ENCODE data around the gene SPPL2C.

The SPPL2C gene

DNA sequence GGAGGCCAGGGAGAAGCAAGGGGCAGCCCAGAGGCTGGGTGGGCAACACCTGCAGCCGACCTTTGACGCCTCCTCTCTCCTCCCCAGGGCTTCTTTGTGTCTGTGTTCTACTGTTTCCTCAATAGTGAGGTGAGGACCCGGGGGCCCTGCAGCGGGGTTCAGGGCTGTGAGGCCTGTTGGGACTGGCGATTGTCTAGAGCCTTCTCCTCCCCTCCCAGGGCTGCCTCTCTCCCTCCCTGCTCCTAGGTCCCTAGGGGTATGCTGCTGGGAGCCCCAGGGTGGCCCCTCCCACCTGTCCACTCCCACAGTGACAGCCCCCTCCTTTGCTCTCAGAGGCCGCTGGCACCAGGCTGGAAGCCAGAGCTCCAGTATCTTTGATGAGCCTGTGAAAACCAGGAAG, 10.8 kb upstream of the SPPL2C start:
- no peak for DNase-seq

DNA sequence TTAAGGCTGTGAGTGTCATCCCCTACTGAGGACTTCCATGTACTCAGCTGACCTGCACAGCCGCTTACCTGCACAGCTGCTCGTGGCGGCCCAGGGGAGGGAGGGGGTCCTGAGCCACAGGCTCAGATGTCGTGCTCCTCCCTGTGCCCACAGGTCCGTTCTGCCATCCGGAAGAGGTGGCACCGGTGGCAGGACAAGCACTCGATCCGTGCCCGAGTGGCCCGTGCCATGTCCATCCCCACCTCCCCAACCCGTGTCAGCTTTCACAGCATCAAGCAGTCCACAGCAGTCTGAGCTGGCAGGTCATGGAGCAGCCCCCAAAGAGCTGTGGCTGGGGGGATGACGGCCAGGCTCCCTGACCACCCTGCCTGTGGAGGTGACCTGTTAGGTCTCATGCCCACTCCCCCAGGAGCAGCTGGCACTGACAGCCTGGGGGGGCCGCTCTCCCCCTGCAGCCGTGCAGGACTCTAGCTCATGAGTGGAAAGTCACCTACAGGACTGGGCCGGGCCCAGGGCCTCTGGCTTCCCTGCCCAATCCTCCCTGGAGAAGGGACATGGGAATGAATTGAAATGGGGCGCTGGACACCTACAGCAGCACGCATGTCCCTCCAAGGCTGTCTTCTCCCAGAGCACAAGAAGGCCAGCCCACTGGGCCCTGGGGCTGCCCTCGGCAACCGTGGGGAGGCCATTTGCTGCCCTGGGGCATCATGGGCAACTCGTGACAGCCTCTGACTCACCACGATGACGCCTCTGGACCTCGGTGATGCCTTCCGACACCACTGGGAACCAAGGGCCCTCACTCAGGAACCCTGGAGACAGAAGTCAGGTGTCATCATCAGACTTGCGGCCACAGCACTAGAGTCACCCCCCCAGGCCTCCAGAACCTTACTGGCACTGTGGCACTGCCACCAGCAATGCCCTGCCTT, 9.9 kb upstream of the SPPL2C start:
- no peak for DNase-seq

DNA sequence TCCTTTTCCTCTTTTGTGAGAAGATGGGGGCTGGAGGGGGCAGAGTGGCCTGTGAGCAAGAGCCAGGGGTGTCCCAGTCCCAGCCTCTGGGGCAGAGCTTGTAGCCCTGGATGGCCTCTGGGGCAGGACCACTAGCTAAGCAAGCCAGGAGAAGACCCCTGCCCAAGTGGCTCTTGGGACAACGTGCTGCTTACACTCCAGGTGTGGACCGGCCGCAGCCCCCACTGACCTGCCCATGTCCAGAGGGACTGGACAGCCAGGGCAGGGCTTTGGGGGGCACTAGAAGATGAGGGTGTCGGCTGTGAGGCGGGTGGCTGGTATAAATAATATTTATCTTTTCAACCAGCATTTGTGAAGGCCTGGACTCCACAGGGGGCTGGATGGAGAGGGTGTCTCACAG, 9.2 kb upstream of the SPPL2C start:
- DNase-seq = no peak

DNA sequence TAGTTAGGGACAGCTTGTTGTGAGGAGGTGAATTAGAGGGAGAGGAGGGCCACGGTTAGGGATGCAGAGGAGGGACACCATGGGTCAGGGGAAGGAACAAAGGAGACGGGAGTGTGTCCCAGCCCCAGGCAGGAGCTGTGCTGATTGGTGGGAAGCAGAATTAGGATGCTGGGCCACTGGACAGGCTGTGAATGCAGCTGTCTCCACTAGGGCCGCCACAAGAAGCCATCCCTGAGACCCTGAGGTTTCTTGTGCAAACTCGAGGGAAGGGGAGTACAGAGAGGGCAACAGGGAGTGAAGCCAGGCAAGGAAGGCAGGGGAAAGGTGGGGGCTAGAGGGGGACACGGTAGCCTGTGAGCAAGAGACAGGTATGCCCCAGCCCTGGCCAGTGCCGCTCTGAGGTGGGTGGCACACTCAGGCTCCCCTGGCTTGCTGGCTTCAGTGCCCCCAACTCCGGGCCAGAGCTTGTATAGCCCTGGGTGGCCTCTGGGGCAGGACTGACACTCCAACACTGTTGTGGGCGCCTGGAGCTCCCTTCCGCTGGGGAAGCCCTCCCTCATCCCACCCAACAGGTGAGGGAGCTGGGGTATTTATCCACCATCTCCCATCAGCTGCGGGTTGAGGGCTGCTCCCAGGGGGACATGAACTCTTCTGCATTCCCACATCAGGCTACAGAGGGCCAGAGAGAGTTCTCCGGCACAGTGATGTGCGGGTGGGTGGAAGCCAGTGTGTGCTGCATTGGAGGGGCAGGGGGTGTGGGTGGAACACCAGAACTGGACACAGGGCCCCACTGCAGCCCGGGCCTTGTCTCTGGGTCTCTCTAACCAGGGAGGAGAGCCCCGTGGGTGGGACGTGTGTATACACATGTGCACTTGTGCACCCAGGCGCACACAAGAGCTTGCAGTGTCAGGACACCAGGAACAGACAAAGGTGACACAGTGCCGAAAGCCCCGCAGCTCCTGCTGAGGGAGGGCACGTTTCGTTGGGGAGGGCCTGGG, 8.3 kb upstream of the SPPL2C start:
- DNase-seq = no peak

DNA sequence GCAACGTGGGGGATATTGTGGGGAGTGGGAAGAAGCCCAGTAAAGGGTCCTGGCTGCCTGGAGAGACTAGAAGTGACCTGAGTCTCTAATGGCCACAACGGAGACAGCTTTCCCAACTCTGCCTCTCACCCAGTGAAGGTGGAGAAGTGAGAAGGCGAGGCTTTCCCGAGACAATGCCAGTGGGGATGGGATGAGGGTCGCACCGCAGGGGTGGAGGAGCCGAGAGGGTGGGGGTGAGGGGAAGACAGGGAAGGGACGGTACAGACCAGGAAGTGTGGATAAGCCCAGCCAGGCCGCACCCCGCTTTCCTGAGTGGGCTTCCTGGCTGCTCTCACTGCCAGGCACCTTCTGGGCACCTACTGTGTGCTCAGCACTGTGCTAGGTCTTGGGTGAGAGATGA, 7.5 kb upstream of the SPPL2C start:
- no peak for DNase-seq

DNA sequence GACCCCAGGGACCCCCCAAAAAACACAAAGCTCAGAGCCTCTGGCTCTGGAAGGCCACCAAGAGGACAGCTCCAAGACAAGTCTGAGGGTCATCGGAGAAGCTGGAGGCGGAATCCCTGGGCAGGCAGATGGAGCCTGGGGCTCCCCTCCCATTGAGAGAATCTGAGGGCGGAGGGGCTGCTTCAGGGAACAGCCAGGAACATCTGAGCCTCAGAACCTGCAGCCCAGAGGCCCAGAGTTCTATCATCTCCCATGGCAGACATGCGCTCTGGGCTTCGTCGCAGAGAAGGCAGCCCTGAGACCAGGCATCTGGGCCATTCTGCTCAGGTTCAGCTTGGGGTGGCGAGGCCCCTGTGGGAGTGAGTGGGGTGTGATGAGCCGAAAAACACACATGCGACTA, 7.1 kb upstream of the SPPL2C start:
- no peak for DNase-seq

DNA sequence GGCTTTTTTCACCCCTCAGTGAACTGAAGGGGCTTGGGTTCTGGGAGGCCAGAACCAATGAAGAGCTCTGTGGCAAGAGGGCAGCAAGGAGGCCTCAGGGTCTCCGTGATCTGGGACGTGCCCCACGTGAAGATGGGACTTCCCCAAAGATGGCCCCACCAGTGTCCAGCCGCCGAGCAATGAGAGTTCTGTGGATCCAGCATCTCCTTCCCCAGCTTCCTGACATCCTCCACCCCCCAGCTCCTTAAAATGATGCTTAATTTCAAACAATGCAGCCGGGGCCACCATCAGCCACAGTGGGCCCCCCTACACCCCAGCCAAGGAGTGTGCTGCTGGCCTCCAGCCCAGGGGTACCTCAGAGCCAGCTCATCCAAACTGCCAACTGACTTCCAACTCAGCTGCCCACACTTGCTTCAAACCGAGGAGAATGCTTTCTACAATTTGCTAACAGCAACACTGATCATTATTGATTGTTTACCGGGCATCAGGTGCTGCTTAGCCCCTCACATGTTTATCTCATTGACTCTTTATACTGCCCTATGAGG, 5.9 kb upstream of the SPPL2C start:
- DNase-seq = no peak

DNA sequence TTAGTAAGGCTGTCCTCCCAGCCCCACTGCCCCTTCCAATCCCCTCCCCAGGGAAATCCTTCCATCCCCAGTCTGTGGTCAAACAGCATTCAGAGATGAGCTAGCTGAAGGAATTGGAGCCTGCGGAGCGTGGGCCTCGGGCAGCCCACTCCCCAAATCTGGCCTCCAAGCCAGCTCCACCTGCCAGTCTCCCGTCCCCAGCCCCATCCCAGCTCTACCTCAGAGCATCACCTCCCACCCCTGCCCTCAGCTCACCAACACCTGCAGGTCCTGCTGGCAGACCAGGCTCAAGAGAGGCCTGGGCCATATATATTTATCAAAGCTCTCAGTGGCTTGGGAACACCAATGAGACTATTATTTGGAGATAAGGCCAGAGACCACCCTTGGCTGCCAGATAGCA, 5.2 kb upstream of the SPPL2C start:
- DNase-seq = no peak

DNA sequence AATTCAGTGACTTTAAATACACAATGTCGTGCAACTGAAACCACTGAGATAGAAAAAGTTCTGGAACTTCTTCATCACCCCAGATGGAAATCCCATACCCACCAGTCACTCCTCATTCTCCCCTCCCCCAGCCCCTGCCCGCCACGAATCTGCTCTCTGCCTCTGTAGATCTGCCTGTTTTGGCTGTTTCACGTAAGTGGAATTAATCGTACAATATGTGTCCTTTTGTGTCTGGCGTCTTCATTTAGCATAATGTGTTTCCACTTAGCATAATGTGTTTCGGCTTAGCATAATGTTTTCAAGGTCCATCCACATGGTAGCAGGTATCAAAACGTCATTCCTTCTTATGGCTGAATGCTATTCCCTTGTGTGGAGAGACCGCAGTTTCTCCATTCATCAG, 3.5 kb upstream of the SPPL2C start:
- no peak for DNase-seq

DNA sequence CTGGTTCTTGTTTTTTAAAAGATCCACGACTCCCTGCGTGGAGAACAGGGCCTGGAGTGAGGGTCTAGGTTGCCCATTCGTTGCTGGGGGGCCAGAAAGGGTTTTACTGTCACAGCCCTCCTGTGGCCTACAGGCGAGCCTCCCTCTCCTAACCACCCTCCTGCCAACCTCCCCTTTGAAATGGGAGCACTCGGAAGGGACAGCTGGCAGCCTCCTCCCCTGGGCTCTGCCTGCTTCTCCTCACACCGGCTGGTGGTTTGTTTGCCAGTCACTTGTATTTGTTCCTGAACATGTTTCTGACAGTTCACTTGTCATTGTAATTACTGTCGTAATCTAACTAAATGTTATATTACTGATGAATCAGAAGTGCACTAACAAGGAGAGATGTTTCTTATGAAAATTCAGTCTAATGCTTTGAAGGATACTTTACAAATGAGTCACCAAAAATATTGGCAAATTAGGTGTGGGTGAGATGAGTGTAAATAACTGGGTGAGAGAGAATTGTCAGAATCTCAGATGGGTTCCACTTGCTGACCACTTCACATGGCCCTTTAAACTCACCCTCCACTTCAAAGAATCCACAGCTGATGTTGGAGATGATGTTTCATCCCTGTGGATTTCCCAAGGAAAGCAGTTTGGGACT, 2.7 kb upstream of the SPPL2C start:
- no peak for DNase-seq

DNA sequence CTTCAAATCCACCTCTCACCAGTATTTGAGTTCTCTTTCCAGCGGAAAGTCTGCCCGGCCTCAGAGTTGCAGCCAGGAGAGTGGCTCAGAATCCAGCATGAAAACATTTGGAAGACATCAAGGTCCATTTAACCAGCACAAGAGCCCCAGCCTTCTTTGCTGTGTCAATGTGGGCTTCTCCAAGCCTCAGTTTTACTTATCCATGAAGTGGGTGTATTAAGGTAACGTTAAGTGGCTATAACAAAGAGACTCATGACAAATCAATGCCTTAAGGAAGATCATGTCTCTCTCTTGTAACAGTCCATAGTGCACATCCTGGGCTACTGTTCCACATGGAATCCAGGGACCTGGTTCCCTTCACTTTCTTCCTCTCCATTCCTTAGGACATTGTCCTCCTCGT, 959 bp upstream of the SPPL2C start:
- DNase-seq = no peak

DNA sequence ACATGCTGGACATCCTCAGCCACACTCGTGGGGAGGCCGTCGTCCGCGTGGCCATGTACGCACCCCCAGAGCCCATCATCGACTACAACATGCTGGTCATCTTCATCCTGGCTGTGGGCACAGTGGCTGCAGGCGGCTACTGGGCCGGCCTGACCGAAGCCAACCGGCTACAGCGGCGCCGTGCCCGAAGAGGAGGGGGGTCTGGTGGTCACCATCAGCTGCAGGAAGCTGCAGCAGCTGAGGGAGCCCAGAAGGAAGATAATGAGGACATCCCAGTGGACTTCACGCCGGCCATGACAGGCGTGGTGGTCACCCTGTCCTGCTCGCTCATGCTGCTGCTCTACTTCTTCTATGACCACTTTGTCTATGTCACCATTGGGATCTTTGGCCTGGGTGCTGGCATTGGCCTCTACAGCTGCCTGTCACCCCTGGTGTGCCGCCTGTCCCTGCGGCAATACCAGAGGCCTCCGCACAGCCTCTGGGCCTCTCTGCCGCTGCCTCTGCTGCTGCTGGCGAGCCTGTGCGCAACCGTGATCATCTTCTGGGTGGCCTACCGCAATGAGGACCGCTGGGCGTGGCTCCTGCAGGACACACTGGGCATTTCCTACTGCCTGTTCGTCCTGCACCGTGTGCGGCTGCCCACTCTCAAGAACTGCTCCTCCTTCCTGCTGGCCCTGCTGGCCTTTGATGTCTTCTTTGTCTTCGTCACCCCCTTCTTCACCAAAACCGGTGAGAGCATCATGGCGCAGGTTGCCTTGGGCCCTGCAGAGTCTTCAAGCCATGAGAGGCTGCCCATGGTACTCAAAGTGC, 900 bp downstream of the SPPL2C start:
- no peak for DNase-seq

DNA sequence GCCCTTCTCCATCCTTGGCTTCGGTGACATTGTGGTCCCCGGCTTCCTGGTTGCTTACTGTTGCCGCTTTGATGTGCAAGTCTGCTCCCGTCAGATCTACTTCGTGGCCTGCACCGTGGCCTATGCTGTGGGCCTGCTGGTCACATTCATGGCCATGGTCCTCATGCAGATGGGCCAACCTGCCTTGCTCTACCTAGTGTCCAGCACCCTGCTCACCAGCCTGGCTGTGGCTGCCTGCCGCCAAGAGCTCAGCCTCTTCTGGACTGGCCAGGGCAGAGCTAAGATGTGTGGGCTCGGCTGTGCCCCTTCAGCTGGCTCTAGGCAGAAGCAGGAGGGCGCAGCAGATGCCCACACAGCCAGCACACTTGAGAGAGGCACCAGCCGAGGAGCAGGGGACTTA, 1.5 kb downstream of the SPPL2C start:
- DNase-seq = no peak

DNA sequence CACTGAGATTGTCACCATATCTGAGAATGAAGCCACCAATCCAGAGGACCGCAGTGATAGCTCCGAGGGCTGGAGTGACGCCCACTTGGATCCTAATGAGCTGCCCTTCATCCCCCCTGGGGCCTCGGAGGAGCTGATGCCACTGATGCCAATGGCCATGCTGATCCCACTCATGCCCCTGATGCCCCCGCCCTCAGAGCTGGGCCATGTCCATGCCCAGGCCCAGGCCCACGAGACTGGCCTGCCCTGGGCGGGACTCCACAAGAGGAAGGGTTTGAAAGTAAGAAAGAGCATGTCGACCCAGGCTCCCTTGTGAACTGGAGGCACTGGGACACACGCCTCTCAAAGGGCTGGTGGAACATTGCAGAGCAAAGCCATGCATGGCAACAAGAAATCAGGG, 2.0 kb downstream of the SPPL2C start:
- no peak for DNase-seq

DNA sequence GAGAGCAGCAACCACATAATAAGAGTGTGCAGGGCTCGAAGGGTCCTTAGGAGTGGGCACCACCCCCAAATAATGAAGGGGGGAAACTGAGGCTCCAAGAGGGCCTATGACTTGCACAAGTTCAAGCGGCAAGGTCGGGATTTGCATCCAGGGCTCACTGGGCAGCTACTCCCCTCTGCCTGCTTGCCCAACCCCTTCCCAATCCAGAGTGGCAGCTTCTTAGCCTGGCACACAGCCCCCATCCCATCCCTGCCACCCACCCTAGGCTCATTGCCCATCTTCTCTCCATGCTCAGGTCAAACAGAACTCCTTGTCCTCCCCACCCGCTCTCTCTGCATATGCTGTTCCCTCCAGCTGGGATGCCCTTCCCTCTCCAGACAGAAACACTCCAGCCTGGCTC, 2.4 kb downstream of the SPPL2C start:
- DNase-seq = no peak

DNA sequence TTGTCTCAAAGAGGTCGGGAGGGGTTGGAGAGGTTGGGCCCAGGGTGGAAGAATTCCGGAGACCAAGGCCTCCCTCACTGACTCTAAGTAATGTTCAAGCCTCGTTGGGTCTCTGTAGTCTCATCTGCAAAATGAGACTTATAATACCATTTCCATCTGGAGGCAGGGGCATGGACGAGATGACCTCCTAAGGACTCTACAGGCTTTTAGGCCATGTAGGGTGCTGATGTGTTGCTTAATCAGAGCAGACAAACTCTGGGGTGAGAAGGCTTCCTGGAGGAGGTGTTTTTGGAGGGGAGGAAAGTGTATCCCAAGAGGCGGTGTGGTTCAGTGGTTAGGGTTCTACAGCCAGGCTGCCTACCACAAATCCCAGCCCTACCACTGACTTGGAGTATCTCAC, 3.1 kb downstream of the SPPL2C start:
- DNase-seq = no peak

DNA sequence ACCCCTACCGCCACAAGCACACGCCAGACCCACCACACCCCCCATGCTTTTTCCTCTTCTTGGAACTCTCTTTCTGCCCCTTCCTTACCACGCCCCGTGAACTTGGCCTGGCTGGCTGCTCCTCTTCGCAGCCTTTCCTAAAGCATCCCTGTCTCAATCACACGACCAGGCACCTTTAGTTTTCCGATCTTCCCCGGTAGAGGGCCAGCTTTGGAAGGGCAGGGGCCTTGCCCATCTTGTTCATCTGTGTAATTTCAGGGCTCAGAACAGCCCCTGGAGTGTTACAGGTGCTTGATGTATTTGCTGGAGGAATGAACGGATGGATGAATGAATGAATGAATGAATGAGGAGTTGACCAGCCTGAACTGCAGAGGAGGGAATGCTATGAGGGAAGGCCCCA, 3.7 kb downstream of the SPPL2C start:
- DNase-seq = no peak

DNA sequence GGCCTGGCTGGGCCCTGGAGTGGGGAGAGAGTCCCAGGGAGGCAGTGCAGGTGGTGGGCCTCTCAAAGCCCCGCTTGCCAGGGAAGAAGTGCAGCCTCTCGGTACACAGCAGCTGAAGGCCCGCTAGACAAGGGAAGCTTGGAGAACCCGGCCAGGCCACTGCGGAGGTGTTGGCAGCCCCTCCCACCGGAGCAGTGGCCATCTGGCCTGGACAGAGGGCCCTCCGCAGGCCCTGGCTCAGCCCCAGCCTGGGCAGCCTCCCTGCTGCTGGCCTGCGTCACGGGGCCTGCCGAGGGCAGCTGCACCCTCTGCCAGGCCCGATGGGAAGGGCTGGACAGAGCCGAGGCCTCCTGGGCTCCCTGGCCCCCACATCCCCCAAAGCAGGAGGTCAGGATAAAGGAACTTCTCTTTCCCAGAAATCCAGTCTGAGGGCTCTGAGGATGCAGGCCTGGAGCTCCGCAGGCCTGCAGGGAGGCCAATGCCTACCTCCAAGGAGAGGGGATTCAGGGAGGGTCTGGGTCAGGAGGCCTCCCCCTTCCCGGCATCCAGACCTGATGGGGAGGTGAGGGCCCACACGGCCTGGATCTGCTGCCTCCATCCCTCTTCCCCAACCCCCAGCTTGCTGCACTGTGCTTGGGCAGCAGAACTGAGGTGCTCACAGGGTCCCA, 4.3 kb downstream of the SPPL2C start:
- DNase-seq = no peak

DNA sequence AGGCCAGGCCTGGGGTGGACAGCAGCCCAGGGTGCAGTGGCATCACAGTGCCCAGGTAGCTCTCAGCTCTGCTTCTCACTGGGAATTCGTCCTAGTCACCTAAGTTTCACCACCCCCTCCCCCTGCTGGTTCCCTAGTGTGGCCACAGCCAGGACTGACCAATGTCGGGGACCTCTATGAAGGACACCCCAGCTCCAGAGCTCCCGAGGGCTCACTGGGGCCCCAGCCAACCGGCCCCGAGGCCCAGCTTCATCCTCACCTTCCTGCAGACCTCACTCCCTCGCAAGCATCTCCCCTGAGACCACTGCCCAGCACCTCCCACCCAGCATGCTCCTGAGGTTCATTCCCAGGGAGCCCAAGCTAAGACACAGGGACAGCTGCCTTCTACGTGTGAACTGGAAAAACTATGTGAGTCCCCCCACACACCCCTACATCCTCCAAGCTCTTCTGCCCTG, 4.9 kb downstream of the SPPL2C start:
- no peak for DNase-seq

DNA sequence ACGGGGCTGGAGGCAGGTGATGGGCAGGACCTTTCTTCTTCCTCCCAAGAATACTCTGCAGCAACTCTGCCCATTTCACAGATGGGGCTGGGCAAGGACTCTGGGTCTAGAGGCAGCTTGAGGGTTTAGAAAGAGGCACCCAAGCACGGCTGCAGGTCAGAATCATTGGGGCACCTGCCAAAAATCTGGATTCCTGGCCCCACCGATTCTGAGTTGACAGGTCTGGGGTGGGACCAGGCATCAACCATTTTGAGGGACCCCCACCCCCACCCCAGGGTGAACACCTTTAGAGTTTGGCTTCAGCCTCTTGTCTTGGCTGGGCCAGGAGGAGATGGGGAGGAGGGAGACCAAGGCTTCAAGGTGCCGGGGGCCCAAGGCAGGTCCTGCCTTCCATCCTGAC, 5.3 kb downstream of the SPPL2C start:
- DNase-seq = no peak

DNA sequence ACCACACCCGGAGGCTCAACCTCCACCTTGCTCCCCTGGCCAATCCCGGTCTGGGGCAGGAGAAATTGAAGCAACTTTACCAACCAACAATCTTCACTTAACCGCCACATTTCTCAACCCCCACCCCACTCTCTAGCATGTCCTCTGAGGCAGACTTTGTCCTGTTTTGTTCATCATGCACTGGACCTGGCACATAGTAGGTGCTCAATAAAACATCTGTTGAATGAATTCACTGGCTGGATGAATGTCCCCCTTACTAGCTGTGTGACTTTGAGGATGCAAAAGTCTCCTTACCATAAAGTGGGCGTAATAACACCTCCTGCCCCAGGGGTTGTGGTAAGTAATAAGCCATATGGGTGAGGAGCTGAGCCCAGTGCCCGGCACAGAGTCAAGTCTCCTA, 5.8 kb downstream of the SPPL2C start:
- no peak for DNase-seq

DNA sequence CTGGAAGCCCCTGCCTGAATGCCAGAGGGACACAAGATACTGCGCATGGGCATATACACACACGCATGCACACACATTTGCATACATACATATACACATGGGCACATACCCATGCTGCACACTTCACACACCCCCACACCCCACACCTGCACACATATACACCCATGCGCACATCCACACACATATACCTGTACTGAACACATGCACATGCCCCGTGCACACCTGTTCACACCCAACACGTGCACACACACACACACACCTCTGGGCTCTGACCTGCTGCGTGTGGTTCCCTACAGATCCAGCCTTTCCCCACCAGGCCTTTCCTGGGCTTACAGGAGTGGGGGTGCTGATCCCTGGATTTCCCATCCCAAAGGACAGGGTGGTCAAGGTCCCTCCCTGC, 6.3 kb downstream of the SPPL2C start:
- DNase-seq = no peak
